GM18517 (cell line): Measurements from ENCODE around the gene SP110.

ENCODE experiments used
- ATAC-seq: cut with Tn5 transposase; IDR thresholded peaks from one replicate; pipeline ENCODE4 v1.9.1; 2021; ENCODE audit warnings: mild to moderate bottlenecking, moderate library complexity; ENCODE audit not compliant: unreplicated experiment

SP110 gene

GRCh38 chr2:230172852-230173251 is 46.9 kb downstream of the SP110 start:
- ATAC-seq, result no peak

GRCh38 chr2:230172156-230172555 is 47.6 kb downstream of the SP110 start:
- no peak for ATAC-seq

GRCh38 chr2:230170532-230170931 is 49.3 kb downstream of the SP110 start:
- no peak for ATAC-seq

- ATAC-seq, result no peak
Observed at GRCh38 chr2:230166557-230167170, 53.1 kb downstream of the SP110 start.

GRCh38 chr2:230164139-230164538 is 55.6 kb downstream of the SP110 start:
- ATAC-seq, result no peak

GRCh38 chr2:230162981-230163380 is 56.8 kb downstream of the SP110 start:
- no peak for ATAC-seq

GRCh38 chr2:230161184-230161583 is 58.6 kb downstream of the SP110 start:
- no peak for ATAC-seq

GRCh38 chr2:230160112-230160660 is 59.6 kb downstream of the SP110 start:
- ATAC-seq, result no peak

GRCh38 chr2:230158468-230158867 is 61.3 kb downstream of the SP110 start:
- no peak for ATAC-seq

GRCh38 chr2:230156782-230157699 is 62.7 kb downstream of the SP110 start:
- ATAC-seq, result no peak

GRCh38 chr2:230155359-230155758 is 64.4 kb downstream of the SP110 start:
- no peak for ATAC-seq

- ATAC-seq, result no peak
Observed at GRCh38 chr2:230153390-230153976, 66.3 kb downstream of the SP110 start.

GRCh38 chr2:230152334-230152733 is 67.5 kb downstream of the SP110 start:
- ATAC-seq, result no peak

- no peak for ATAC-seq
Observed at GRCh38 chr2:230144355-230144754, 75.4 kb downstream of the SP110 start.

GRCh38 chr2:230140667-230141066 is 79.1 kb downstream of the SP110 start:
- no peak for ATAC-seq

- no peak for ATAC-seq
Observed at GRCh38 chr2:230137902-230138539, 81.8 kb downstream of the SP110 start.

GRCh38 chr2:230135130-230135525 is 84.7 kb downstream of the SP110 start:
- ATAC-seq, result no peak

- ATAC-seq, result no peak
Observed at GRCh38 chr2:230134496-230135129, 85.2 kb downstream of the SP110 start.

- no peak for ATAC-seq
Observed at GRCh38 chr2:230131366-230131765, 88.4 kb downstream of the SP110 start.

- no peak for ATAC-seq
Observed at GRCh38 chr2:230130668-230131364, 89.0 kb downstream of the SP110 start.
